ENCODE results near the gene UBE2R2.
A peak's percentile ranks its signal among the peaks of the same experiment; 100 is the strongest.
"Not testable (repeated sequence)": the region's sequence is repeated elsewhere in the genome, so short reads cannot be mapped to it uniquely, and the experiment has no call there.

Gene UBE2R2

DNA sequence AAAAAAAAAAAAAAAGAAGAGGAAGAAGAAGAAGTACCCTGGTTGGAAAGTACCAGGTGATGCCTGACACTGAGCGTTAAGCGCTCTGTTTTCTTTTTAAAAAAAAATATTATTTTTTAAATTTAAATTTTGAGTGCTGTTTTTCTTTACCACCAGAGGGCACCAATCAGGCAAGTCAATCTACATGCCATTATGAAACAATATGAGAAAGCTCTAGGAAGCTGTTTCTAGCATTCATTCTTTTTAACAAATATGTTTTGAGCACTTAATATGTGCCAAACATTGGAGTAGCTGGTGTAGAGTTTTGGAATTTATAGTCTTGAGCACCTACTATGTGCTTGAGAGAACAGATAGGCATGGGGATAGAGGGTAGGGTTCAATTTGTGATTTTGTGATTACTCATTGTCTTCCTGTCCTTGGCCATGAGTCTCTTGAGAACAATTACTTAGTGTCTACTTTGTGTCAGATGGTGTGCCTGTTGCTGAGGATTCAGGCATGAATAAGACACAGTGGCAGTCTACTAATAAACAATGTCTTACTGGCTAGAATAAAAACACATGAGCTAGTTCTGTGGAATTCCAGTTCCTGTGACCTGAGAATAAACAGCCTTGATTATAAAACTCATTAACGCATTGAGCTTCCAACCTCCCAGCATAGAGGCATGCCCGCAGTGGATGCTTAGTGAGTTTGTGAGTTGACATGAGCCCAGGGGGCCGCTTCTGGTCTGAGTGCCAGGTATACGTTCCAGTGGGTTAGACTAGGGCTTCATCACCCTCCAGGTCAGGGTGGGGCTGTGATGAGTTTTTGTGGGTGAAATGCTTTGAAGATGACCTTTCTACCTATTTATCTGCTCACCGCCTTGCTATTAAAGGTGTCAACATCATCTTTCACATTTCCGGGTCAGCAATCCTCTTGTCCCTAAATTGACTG is 3.0 kb upstream of the UBE2R2 start:
- peak; percentile 57 to 73 for DNase-seq
- TF ChIP-seq GATA1 (IDR thresholded peaks at IDR 0.05; ENCODE audit: low read depth, low read length) (no peak), POLR2A (IDR thresholded peaks at IDR 0.05; ENCODE audit: low read length) (no peak)

DNA sequence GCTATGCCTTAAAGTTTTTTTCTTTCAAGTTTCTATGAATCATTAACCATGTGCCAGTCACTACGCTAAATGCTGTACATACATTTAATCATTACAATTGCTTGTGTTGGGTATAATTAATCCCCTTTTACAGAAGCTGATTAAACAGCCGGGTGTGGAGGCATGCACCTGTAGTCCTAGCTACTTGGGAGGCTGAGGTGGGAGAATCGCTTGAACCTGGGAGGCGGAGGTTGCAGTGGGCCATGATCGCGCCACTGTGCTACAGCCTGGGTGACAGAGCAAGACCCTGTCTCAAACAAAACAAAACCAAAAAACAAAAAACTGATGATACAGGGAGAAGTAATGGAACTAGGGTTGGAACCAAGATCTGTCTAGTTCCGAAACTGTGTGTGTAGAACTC is 1.2 kb upstream of the UBE2R2 start:
- DNase-seq, result no peak
- TF ChIP-seq POLR2A (IDR thresholded peaks at IDR 0.05; ENCODE audit: low read length) (no peak), GATA1 (IDR thresholded peaks at IDR 0.05; ENCODE audit: low read depth, low read length) (no peak)

DNA sequence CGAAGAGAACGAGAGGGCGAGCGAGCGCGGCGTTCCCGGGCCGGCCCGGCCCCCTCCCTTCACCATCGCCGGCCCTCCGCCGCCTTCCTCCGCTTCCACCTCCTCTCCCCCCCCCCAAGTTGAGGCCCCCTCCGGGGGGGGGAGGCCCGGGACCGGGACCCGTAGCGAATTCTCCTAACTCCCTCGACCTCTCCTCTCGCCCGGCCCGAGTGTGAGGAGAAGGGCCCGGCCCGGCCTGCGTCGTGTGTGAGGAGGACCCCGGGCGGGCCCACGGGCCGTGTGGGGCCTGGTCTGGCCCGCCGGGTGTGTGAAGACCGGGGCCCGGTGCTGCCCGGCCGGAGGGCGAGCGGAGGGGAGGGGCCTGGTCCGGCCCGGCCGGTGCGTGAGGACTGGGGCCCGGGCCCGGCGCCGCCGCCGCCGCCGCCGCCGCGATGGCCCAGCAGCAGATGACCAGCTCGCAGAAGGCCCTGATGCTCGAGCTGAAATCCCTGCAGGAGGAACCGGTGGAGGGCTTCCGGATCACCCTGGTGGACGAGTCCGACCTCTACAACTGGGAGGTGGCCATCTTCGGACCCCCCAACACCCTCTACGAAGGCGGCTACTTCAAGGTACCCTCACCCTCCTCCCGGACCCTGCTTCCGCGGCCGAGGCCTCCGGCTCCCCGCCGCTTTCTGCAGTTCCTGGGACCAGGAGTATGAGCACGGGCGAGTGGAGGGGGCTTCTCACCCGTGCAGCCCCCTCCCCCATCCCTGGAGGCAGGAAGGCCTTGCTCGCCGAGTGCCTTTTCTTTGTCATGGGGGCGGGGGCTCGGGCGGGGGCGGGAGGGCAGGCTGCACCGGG is 587 bp downstream of the UBE2R2 start:
- TF ChIP-seq POLR2A (IDR thresholded peaks at IDR 0.05; ENCODE audit: low read length) (no peak), GATA1 (IDR thresholded peaks at IDR 0.05; ENCODE audit: low read depth, low read length) (no peak)

DNA sequence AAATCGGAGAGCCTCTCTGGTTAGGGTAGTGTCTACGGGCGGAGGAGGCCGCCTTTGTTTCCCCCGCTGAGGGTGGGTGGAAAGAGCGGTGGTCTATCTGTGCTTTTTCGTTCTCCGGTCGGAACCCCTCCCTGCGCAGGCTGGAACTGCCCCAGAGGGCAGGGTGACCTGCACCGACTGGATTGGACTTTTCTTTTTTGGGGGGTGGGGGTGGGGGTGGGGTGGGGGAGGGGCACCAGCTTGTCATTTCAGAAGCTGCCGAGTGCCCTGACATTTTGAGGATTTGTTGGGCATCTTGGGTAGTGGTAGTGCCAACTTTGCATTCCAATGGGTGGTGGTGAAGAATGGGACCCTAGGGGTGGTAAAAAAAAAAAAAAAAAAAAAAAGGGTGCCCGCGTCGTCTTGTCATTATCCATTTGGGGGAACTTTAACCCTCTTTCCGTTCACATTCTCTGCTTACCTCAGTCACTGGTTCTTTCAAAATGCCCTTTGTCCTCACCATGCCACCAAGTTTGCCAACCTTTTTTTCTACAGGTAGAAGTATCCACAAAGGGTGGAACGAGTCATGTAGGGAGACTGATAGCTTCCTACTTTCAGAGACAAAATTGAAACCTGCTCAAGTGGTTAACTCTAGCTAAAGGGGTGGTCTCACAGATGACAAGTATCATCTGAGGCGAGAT is 1.3 kb downstream of the UBE2R2 start:
- peak in 1 of 2 experiments; percentile 51 for DNase-seq
- TF ChIP-seq GATA1 (IDR thresholded peaks at IDR 0.05; ENCODE audit: low read depth, low read length), result no peak
- no peak for TF ChIP-seq POLR2A (IDR thresholded peaks at IDR 0.05; ENCODE audit: low read length)

More for the DNA sequence above, 587 bp downstream of the UBE2R2 start:
- peak; percentile 75 to 83 for DNase-seq

DNA sequence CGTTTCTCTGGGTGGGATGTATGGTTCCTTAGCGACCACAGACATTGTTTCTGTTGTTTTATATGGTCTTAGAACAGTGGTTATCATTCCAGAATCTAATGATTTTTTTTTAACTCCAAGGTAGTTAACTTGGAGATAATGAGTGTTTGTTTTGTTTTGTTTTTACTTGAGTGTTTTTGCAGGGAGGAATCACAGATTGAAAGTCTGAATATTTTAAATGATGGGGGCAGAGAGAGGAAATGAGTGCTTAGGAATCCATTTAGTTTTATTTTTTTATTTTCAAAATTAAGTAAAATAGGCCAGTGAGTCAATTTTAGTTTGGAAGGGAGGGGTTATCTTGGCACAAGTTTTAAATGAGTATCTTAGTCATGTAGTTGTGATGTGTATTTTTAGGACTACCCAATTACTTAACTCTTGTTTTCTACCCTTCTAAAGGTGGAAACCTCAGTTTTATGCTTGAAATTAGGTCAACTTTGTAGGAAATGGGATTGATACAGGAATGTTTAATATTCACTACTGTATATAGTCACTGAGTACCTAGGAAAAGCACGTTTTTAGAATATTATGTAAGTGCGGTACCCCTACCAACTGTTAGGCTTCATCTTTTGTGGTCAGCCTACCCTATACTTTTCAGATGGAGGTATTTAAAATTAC is 2.0 kb downstream of the UBE2R2 start:
- no peak for TF ChIP-seq GATA1 (IDR thresholded peaks at IDR 0.05; ENCODE audit: low read depth, low read length)
- no peak for TF ChIP-seq POLR2A (IDR thresholded peaks at IDR 0.05; ENCODE audit: low read length)
- peak; percentile 35 to 51 for DNase-seq

DNA sequence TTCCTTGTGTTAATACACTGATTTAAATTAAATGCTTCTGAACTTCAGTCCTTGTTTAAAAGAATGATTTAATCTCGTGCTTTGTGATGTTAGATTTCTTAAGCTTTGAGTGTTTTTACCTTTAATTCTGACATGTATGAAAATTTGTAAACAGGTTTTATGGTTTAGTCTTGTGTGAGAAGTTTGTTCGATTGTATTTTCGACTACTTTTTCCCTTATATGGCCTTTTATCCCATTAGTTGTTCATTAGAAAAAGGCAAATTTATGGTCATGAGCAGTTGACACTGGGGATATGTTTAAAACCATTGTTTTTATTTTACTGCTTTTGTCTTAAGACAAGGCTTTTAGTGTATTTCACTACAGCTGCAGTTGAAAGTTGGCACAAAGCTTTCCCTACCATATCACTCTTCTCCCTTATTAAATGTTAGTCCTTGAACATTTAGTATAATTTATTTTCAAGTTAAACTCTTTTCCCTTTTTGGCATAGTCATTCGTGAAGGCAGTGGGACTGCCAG is 3.3 kb downstream of the UBE2R2 start:
- DNase-seq, result no peak
- TF ChIP-seq POLR2A (IDR thresholded peaks at IDR 0.05; ENCODE audit: low read length), result no peak
- TF ChIP-seq GATA1 (IDR thresholded peaks at IDR 0.05; ENCODE audit: low read depth, low read length), result no peak

DNA sequence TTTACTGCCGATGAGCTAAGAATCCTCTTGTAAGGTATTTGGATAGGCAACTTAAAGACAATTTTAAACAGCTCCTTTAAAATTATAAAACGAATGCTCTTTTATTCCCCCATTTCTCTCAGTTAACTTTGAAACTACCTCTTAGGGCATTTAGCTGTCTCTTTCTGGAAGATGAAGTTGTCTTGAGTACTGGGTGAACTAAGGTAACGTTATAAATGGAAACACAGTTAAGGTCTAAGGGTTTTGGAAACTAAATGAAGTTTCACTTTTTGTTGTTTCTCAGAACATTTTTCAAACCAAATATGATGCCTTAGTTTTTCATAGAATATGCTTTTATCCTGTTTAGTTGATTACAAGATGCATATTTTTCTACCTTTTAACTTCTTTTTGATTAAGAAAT is 6.8 kb downstream of the UBE2R2 start:
- DNase-seq, result no peak
- TF ChIP-seq POLR2A (IDR thresholded peaks at IDR 0.05; ENCODE audit: low read length) (no peak), GATA1 (IDR thresholded peaks at IDR 0.05; ENCODE audit: low read depth, low read length) (no peak)

DNA sequence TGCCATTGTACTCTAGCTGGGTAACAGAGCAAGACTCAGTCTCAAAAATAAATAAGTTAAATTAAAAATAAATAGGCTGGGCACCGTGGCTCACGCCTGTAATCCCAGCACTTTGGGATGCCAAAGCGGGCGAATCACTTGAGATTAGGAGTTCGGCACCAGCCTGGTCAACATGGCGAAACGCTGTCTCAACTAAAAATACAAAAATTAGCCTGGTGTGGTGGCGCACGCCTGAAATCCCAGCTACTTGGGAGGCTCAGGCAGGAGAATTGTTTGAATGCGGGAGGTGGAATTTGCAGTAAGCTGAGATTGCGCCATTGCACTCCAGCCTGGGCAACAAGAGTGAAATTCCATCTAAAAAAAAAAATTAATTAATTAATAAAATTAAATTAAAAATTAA is 10.3 kb downstream of the UBE2R2 start:
- DNase-seq, result not testable (repeated sequence)

DNA sequence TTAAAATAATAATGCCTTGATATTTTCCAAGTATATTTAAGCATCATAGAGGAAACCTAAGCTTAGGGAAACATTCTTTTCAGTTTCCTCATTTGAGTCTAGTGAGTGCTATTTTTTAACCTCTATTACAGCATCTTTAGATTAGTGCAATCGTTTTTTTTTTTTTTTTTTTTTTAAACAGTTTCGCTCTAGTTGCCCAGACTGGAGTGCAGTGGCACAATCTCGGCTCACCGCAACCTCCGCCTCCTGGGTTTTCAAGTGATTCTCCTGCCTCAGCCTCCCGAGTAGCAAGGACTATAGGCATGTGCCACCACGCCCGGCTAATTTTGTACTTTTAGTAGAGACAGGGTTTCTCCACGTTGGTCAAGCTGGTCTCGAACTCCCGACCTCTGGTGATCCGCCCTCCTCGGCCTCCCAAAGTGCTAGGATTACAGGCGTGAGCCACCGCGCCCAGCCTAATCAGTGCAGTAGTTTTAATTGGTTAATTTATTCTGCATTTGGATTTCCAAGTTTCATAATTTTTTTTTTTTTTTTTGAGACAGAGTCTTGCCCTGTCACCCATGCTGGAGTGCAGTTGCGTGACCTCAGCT is 12.8 kb downstream of the UBE2R2 start:
- DNase-seq, result not testable (repeated sequence)

DNA sequence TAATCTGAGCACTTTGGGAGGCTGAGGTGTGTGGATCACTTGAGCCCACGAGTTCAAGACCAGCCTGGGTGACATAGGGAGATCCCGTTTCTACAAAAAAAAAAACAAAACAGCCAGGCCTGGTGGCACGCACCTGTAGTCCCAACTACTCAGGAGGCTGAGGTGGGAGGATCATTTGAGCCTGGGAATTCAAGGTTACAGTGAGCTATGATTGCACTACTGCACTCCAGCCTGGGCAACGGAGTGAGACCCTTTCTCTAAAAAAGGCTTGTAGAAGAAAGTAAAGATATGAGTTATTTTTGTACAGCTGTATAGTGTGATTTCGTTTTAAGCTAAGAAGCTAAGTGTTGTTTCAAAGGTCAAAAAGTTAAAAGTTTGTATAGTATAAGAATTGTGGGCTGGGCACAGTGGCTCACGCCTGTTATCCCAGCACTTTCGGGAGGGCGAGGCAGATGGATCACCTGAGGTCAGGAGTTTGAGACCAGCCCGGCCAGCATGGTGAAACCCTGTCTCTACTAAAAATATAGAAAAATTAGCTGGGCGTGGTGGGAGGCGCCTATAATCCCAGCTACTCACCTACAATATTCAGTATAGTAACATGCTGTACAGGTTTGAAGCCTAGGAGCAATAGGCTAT is 18.8 kb downstream of the UBE2R2 start:
- TF ChIP-seq GATA1 (IDR thresholded peaks at IDR 0.05; ENCODE audit: low read depth, low read length) (no peak), POLR2A (IDR thresholded peaks at IDR 0.05; ENCODE audit: low read length) (no peak)
- DNase-seq, result no peak

DNA sequence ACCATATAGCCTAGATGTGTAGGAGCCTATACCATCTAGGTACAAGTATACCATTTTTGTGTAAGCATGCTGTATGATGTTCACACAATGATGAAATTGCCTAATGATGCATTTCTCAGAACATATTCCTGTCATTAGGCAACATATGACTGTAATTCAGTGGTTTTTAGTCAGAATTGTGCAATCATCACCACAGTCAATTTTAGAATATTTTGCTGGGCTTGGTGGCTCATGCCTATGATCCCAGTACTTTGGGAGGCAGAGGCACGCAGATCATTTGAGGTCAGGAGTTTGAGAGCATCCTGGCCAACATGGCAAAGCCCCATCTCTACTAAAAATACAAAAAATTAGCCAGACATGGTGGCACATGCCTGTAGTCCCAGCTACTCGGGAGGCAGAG is 19.3 kb downstream of the UBE2R2 start:
- DNase-seq, result not testable (repeated sequence)

DNA sequence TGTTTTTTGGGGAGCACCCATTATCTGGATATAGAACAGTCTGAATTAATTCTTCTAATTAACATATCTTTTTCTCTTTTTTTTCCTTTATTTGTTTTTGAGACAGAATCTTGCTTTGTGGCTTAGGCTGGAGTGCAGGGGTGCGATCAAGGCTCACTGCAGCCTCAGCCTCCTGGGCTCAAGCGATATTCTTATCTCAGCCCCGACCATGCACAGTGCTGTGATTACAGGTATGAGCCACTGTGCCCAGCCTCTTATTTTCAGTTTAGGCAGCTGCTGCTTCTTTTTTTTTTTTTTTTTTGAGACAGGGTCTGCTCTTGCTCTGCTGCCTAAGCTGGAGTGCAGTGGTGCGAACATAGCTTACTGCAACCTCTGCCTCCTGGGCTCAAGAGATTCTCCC is 20.2 kb downstream of the UBE2R2 start:
- DNase-seq, result peak; percentile 54 to 72

DNA sequence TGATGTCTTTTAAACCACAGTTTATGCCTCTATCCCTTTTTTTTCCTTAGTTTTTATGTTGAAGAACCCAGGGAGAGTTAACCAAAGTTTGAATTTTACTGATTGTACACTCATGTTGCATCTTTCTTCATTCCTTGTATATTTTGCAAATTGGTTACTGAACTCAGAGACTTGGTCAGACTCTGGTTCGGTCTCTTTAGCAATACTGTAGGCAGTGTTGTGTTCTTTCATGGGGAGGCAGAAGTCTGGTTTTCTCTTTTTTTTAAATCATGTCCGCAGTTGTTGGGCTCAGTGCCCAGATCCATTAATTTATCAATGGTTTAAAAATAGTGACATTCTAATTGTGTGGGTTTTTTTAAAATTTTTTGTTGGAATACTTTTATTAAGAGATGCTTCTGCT is 23.4 kb downstream of the UBE2R2 start:
- TF ChIP-seq GATA1 (IDR thresholded peaks at IDR 0.05; ENCODE audit: low read depth, low read length) (no peak), POLR2A (IDR thresholded peaks at IDR 0.05; ENCODE audit: low read length) (no peak)
- DNase-seq, result no peak

More for the DNA sequence above, 20.2 kb downstream of the UBE2R2 start:
- TF ChIP-seq POLR2A (IDR thresholded peaks at IDR 0.05; ENCODE audit: low read length), result no peak
- no peak for TF ChIP-seq GATA1 (IDR thresholded peaks at IDR 0.05; ENCODE audit: low read depth, low read length)

All from erythroblast (primary cell).